Measurements from ENCODE around the gene FAM72C.
"Not testable (repeated sequence)": the region's sequence is repeated elsewhere in the genome, so short reads cannot be mapped to it uniquely, and the experiment has no call there.

GRCh38 chr1:144014121-144014520 lies 42.3 kb upstream of the FAM72C start:
- TF ChIP-seq ZC3H10 (CRISPR knock-in tag; IDR thresholded peaks at IDR 0.05); ZNF565 (CRISPR knock-in tag; conservative IDR thresholded peaks at IDR 0.05; ENCODE audit: low read depth); TCF4 (CRISPR knock-in tag; IDR thresholded peaks at IDR 0.05; ENCODE audit: borderline replicate concordance): not testable (repeated sequence)

Data from SK-N-SH treated with all-trans-retinoic acid at 6 μM for 48 hours (cell line).